Esophagus squamous epithelium (tissue), 4 donors: ENCODE results near the gene PDE7B.

Source experiments
- CTCF ChIP-seq, 6 experiments: fragments of 450-650 bp in 4 of 6; fragments of 200-600 bp in 2 of 6; sonication (generic) in 2 of 6; IDR thresholded peaks; one replicate each; pipeline ENCODE4 v1.5.1; 2016 to 2019; ENCODE audit warnings: antibody characterized with exemption in 6 of 6, mild to moderate bottlenecking in 4 of 6, moderate library complexity in 4 of 6
- POLR2A ChIP-seq, 4 donors: fragments of 450-650 bp; IDR thresholded peaks; one replicate each; pipeline ENCODE4 v1.6.1; 2017; ENCODE audit warnings: antibody characterized with exemption in 4 of 4, mild to moderate bottlenecking in 4 of 4, moderate library complexity in 3 of 4

GRCh38 chr6:136180704-136181511, 329.4 kb downstream of the PDE7B start:
- no peak for TF ChIP-seq POLR2A (IDR thresholded peaks at IDR 0.05)
- TF ChIP-seq CTCF (IDR thresholded peaks at IDR 0.05) = no peak
